Tibial artery (tissue), 4 donors: ENCODE measurements around the gene HRH2.
"Not testable (repeated sequence)": the region's sequence is repeated elsewhere in the genome, so short reads cannot be mapped to it uniquely, and the experiment has no call there.

Source experiments
- DNase-seq, 2 donors: peaks; one replicate each; pipeline ENCODE4 v3.0.0-alpha.2; 2019
- H3K27ac ChIP-seq, 2 donors: fragments of 200-600 bp; sonication (generic) in 1 of 2; 1 replicate in 1 of 2; 2 replicates in 1 of 2; pipeline ENCODE4 v1.5.1; 2018 to 2019; ENCODE audit warnings: mild to moderate bottlenecking in 1 of 2
- H3K27me3 ChIP-seq, 2 donors: fragments of 200-600 bp; sonication (generic) in 1 of 2; one replicate each; pipeline versions ENCODE4 v1.5.1 to v1.6.0; 2016 to 2019
- H3K36me3 ChIP-seq, 3 donors: fragments of 200-600 bp; sonication (generic) in 2 of 3; one replicate each; pipeline ENCODE4 v1.5.1; 2016 to 2019; ENCODE audit warnings: mild to moderate bottlenecking in 2 of 3
- H3K4me1 ChIP-seq, 4 donors: fragments of 200-600 bp; sonication (generic) in 2 of 4; 1 replicate in 3 of 4; 2 replicates in 1 of 4; pipeline ENCODE4 v1.5.1; 2016 to 2019
- H3K4me3 ChIP-seq, 2 donors: fragments of 200-600 bp; sonication (generic) in 1 of 2; 1 replicate in 1 of 2; 2 replicates in 1 of 2; pipeline ENCODE4 v1.5.1; 2018 to 2019; ENCODE audit warnings: mild to moderate bottlenecking in 2 of 2
- H3K9me3 ChIP-seq, 3 donors: fragments of 200-600 bp; sonication (generic) in 1 of 3; one replicate each; pipeline ENCODE4 v1.5.1; 2016 to 2019
- intact Hi-C: fragments of 100-400 bp; cut with DNase I; formaldehyde crosslinking; loops from one replicate; pipeline ENCODE4 v1.15.0; 2023; ENCODE audit warnings: low total_unique reads
- TF ChIP-seq, protein P1 (sequence below), 2 experiments: fragments of 200-600 bp in 1 of 2; fragments of 450-650 bp in 1 of 2; IDR thresholded peaks; one replicate each; pipeline ENCODE4 v1.5.1; 2017 to 2019; ENCODE audit warnings: antibody characterized with exemption in 2 of 2, mild to moderate bottlenecking in 1 of 2, moderate library complexity in 1 of 2

Gene HRH2

DNA sequence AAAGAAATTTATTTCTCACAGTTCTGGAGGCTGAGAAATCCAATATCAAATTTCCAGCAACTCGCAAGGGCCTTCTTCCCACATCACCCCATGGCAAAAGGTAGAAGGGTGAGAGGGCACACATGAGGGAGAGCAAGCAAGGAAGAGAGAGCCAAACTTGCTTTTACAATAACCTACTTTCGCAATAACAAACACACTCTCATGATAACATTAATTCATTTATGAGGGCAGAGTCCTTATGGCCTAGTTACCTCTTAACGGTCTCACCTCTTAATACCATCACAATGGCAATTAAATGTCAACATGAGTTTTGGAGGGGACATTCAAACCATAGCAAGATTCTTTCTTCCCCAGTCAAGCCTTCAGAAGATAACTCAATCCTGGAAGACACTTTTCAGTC is 11.6 kb upstream of the HRH2 start:
- Histone ChIP-seq H3K4me1 (no peaks in the 10 kb centered on the region), H3K27ac (no peak overlapping the region), H3K27me3 (no peaks in the 10 kb centered on the region), H3K4me3 (no peak overlapping the region), H3K9me3 (peaks cover 0 to 12% (median 9%) of the 10 kb centered on the region in 3 donors), H3K36me3 (no peaks in the 10 kb centered on the region)
- intact Hi-C loops = no loop called here
- no peak for DNase-seq
- TF ChIP-seq, protein P1, sequence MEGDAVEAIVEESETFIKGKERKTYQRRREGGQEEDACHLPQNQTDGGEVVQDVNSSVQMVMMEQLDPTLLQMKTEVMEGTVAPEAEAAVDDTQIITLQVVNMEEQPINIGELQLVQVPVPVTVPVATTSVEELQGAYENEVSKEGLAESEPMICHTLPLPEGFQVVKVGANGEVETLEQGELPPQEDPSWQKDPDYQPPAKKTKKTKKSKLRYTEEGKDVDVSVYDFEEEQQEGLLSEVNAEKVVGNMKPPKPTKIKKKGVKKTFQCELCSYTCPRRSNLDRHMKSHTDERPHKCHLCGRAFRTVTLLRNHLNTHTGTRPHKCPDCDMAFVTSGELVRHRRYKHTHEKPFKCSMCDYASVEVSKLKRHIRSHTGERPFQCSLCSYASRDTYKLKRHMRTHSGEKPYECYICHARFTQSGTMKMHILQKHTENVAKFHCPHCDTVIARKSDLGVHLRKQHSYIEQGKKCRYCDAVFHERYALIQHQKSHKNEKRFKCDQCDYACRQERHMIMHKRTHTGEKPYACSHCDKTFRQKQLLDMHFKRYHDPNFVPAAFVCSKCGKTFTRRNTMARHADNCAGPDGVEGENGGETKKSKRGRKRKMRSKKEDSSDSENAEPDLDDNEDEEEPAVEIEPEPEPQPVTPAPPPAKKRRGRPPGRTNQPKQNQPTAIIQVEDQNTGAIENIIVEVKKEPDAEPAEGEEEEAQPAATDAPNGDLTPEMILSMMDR (IDR thresholded peaks at IDR 0.05) = no peak

DNA sequence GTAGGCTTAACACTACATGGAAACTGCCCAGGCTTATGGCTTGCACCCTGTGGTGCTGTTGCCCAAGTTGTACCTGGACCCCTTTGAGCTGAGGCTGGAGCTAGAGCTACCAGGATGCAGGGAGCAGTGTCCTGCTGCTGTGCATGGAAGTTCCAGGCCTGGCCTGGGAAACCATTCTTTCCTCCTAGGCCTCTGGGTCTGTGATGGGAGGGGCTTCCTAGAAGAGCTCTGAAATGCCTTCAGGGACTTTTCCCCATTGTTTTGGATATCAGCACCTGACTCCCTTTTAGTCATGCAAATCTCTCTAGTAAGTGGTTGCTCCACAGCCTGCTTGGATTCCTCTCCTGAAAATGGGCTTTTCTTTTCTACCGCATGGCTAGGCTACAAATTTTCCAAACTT is 7.9 kb upstream of the HRH2 start:
- TF ChIP-seq, protein P1 (IDR thresholded peaks at IDR 0.05) = no peak
- Histone ChIP-seq H3K27me3 (no peaks in the 10 kb centered on the region), H3K9me3 (peaks cover 0 to 12% (median 9%) of the 10 kb centered on the region in 3 donors), H3K4me1 (peaks cover 0 to 16% (median 3%) of the 10 kb centered on the region in 4 donors), H3K36me3 (no peaks in the 10 kb centered on the region), H3K27ac (no peak overlapping the region), H3K4me3 (no peak overlapping the region)
- DNase-seq = peak in 1 of 2 donors; percentile 15
- intact Hi-C loops = no loop called here

- H3K36me3 ChIP-seq, intact Hi-C loops, H3K27me3 ChIP-seq, H3K4me3 ChIP-seq, H3K27ac ChIP-seq, DNase-seq: not testable (repeated sequence)
- peaks cover 0 to 16% (median 3%) of the 10 kb centered on the region in 4 donors for H3K4me1 ChIP-seq
- peaks cover 0 to 12% (median 9%) of the 10 kb centered on the region in 3 donors for H3K9me3 ChIP-seq
These were observed 7.3 kb upstream of the HRH2 start for GRCh38 chr5:175650430-175651205.

- peaks cover 0 to 14% of the 10 kb centered on the region in 2 donors for H3K27me3 ChIP-seq
- H3K4me3 ChIP-seq = no peak overlapping the region
- TF ChIP-seq, protein P1 (IDR thresholded peaks at IDR 0.05) = no peak
- intact Hi-C loops = no loop called here
- DNase-seq = peak in 1 of 2 donors; percentile 47
- peaks cover 0 to 16% (median 8%) of the 10 kb centered on the region in 4 donors for H3K4me1 ChIP-seq
- H3K9me3 ChIP-seq = peaks cover 0 to 12% (median 9%) of the 10 kb centered on the region in 3 donors
- H3K27ac ChIP-seq = peak overlapping the region; percentile 15 to 54
- no peaks in the 10 kb centered on the region for H3K36me3 ChIP-seq
These were observed 4.9 kb upstream of the HRH2 start for GRCh38 chr5:175652741-175653663.

DNA sequence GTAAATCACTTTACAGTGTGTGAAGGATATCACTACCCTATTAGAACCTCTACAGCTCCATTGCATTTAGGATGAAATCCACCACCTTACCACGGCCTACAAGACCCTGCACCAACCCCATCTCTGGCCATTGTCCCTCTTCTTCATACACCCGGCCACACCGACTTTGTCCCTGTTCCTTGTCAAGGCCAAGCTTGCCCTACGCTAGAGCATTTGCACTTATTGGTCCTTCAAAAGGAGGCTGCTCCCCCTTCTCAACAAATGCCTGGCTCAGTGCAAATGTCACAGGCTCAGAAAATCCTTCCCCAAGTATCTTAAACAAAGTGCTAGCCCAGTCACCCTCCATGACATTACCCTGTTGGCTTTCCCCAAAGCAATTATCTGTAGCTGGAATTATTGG is 4.1 kb upstream of the HRH2 start:
- no peak overlapping the region for H3K4me3 ChIP-seq
- intact Hi-C loops = no loop called here
- H3K27me3 ChIP-seq = peaks cover 0 to 22% of the 10 kb centered on the region in 2 donors
- no peaks in the 10 kb centered on the region for H3K36me3 ChIP-seq
- peak in 1 of 2 donors; percentile 17 for DNase-seq
- peaks cover 0 to 24% (median 14%) of the 10 kb centered on the region in 4 donors for H3K4me1 ChIP-seq
- TF ChIP-seq, protein P1 (IDR thresholded peaks at IDR 0.05) = no peak
- peaks cover 0 to 12% (median 9%) of the 10 kb centered on the region in 3 donors for H3K9me3 ChIP-seq
- H3K27ac ChIP-seq = peak overlapping the region; percentile 15 to 54
